ENCODE data around the gene PTGES.

- TF ChIP-seq CTCF (IDR thresholded peaks at IDR 0.05; ENCODE audit: insufficient read depth, low read depth, low read length) (no peak), EZH2 (IDR thresholded peaks at IDR 0.05; ENCODE audit: insufficient read depth, low read length) (no peak)
Observed at GRCh38 chr9:129739432-129739831, 13.4 kb downstream of the PTGES start.
